GM23338 (cell line): ENCODE data around the gene HUS1.

Experiments used
- EZH2 ChIP-seq: fragments of 200-600 bp; sonication (generic); IDR thresholded peaks from one replicate; pipeline ENCODE4 v1.8.0; 2017; ENCODE audit warnings: antibody characterized with exemption, mild to moderate bottlenecking, low read depth; ENCODE audit not compliant: unreplicated experiment
- TF ChIP-seq, protein P1 (sequence below), 2 experiments: fragments of 200-600 bp in 1 of 2; sonication (generic) in 1 of 2; conservative IDR thresholded peaks; 2 replicates each; pipeline versions ENCODE4 v1.5.1 to v1.6.1; 2016 to 2017; ENCODE audit warnings: antibody characterized with exemption in 2 of 2, low read depth in 2 of 2, mild to moderate bottlenecking in 2 of 2, moderate library complexity in 1 of 2

DNA sequence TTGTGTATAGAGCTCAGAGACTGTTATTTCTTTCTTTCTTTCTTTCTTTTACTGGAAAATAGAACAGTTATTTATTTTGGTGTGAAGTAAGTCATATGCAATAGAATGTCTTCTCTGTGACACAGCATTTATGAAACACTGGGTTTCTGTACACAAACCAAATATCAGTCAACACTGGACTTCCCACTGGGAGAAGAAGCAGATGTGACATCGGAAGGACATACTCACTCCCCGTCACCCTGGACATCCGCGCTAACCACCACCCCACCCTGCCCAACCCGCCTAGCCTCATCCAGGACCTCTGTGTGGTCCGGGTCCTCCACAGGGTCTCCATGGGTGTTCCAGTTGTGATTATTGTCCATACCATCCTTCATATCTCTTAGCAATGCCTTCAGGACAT is 27.5 kb upstream of the HUS1 start:
- TF ChIP-seq, protein P1, sequence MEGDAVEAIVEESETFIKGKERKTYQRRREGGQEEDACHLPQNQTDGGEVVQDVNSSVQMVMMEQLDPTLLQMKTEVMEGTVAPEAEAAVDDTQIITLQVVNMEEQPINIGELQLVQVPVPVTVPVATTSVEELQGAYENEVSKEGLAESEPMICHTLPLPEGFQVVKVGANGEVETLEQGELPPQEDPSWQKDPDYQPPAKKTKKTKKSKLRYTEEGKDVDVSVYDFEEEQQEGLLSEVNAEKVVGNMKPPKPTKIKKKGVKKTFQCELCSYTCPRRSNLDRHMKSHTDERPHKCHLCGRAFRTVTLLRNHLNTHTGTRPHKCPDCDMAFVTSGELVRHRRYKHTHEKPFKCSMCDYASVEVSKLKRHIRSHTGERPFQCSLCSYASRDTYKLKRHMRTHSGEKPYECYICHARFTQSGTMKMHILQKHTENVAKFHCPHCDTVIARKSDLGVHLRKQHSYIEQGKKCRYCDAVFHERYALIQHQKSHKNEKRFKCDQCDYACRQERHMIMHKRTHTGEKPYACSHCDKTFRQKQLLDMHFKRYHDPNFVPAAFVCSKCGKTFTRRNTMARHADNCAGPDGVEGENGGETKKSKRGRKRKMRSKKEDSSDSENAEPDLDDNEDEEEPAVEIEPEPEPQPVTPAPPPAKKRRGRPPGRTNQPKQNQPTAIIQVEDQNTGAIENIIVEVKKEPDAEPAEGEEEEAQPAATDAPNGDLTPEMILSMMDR (conservative IDR thresholded peaks at IDR 0.05; ENCODE audit: low read depth in 2 of 2), result no peak
- TF ChIP-seq EZH2, result no peak
